Coronary artery (tissue), 2 donors: ENCODE results near the gene YAP1.

Experiments
- DNase-seq: peaks from one replicate; pipeline ENCODE4 v3.0.0-alpha.2; 2017; ENCODE audit warnings: low spot score
- H3K27ac ChIP-seq, 2 donors: fragments of 200-600 bp; sonication (generic); one replicate each; pipeline ENCODE4 v1.5.1; 2016 to 2019
- H3K4me3 ChIP-seq: fragments of 200-600 bp; sonication (generic); 2 replicates; pipeline ENCODE4 v1.5.1; 2016; ENCODE audit warnings: mild to moderate bottlenecking, moderate library complexity
- TF ChIP-seq, protein P1 (sequence below): fragments of 200-600 bp; sonication (generic); IDR thresholded peaks from one replicate; pipeline ENCODE4 v1.5.1; 2019; ENCODE audit warnings: antibody characterized with exemption

Gene YAP1

GRCh38 chr11:102186551-102187191 is 76.4 kb downstream of the YAP1 start:
- Histone ChIP-seq H3K27ac (no peak overlapping the region), H3K4me3 (no peak overlapping the region)
- no peak for DNase-seq
- TF ChIP-seq, protein P1, sequence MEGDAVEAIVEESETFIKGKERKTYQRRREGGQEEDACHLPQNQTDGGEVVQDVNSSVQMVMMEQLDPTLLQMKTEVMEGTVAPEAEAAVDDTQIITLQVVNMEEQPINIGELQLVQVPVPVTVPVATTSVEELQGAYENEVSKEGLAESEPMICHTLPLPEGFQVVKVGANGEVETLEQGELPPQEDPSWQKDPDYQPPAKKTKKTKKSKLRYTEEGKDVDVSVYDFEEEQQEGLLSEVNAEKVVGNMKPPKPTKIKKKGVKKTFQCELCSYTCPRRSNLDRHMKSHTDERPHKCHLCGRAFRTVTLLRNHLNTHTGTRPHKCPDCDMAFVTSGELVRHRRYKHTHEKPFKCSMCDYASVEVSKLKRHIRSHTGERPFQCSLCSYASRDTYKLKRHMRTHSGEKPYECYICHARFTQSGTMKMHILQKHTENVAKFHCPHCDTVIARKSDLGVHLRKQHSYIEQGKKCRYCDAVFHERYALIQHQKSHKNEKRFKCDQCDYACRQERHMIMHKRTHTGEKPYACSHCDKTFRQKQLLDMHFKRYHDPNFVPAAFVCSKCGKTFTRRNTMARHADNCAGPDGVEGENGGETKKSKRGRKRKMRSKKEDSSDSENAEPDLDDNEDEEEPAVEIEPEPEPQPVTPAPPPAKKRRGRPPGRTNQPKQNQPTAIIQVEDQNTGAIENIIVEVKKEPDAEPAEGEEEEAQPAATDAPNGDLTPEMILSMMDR, result no peak

DNA sequence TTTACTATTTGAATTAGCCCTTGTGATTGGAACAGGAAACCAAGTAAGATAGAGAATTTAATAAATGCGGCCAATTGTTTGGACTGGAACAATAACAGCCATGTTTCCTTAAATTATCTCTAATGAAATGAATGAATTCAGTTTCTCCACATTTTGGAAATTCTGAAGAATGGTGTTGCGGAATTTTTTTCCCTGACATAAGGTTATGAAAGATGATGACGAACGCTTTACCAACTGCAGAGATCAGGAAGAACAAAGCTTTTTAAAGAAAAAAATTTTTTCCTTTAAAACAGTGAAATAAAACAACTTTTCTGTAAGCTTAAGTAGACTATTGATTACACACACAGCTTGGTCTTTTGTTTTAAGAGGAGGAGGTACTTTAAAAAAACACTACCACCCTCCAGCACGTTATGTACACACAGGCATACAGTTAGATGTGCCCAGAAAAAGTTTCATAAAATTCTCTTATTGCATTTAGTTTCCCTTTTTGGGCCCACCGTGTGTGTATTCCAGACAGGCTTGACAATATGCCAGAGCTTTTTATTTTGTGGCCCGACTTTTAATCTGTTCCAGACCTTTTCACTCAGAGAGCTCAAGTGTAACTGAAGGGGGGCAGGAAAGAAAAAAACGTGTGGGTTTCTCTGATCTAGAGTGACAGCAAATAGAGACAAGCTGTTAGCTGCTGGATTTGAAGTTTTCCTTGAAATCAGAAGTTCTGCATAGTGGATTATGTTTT is 77.3 kb downstream of the YAP1 start:
- no peak for DNase-seq
- TF ChIP-seq, protein P1, result no peak
- Histone ChIP-seq H3K4me3 (no peak overlapping the region), H3K27ac (peak overlapping the region; percentile 25 to 47)

GRCh38 chr11:102188488-102188887 is 78.2 kb downstream of the YAP1 start:
- DNase-seq, result no peak
- Histone ChIP-seq H3K27ac (peak overlapping the region; percentile 25 to 27), H3K4me3 (no peak overlapping the region)
- TF ChIP-seq, protein P1, result no peak

- no peak overlapping the region for H3K27ac ChIP-seq
- H3K4me3 ChIP-seq, result no peak overlapping the region
- TF ChIP-seq, protein P1, result no peak
- no peak for DNase-seq
Observed at GRCh38 chr11:102191832-102192231, 81.6 kb downstream of the YAP1 start.

DNA sequence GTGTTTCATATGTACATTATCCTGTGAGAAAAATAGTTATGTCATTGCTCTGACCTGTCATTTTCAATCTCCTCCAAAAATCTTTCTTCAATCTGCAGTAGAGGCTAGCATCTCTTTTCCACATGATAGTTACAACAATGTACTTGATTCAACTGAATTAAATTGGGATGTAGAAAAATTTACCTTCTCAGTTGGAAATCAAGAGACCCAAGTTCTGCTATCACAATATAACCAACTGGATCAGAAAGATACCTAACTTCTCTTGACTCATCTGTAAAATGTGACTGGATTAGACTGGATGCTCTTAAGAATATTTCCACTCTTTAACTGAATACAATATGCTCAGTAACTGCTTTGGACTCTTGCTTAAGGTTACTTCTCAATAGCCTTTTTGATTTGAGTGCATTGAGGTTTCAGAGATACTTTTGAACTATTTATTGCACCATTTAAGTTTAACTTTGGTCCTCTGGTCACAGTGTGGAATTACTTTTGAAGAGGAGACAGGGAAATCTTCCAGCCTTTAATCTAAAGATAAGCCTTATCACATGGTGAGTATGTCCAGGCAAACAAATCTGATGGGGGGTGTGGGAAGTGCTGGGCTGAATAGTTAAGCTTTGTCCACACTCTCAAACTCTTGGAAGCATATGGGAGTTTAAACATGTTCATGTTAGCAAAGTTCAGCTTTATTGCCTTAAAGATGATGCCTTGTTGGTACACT is 82.3 kb downstream of the YAP1 start:
- TF ChIP-seq, protein P1, result no peak
- Histone ChIP-seq H3K4me3 (no peak overlapping the region), H3K27ac (no peak overlapping the region)
- no peak for DNase-seq

DNA sequence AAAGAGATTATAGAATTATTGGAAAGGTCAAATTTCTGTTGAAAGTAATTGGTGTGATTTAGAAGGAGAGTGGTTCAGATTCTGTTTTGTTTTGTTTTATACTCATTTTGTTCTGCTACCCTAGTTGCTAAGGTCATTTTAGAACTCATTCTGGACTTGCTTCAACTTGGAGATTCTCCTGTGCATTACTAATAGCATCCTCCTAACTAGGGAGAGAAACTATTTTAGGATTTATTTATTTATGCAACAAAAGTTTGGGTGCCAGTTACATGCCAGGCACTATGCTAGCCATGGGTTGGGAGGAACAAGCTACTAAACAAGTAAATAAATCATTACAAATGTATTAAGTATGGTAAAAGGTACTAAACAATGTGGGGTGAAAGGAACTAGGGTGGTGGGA is 84.0 kb downstream of the YAP1 start:
- H3K27ac ChIP-seq, result no peak overlapping the region
- no peak overlapping the region for H3K4me3 ChIP-seq
- DNase-seq, result no peak
- TF ChIP-seq, protein P1, result no peak
